Measurements from ENCODE around the gene MCHR1. TPM values are rescaled to one million over a fixed set of nuclear protein-coding genes. Genes with fewer than 3 reads are reported as not detected.

MCHR1 gene
- polyA plus RNA-seq, 1 experiment: 2.3 TPM

DNA sequence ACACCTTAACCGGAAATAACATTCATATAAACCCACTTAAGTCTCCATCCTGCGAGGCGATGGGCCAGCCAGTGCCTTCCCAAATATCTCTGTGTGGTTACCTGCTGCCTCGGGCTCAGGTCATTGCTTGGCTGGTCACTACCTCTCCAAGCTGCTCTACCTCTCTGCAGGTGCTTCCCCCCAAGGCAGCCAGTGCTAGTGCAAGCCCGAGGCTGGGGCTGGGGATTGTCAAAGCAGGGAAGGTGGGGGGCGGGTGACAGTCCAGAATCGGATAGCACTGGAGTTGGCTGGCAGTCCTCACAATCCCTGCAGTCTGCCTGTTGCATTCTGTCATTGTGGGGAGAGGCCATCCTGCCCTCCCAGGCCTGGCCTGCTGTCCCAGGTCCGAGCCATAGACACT, 11.1 kb downstream of the MCHR1 start:
- no peak overlapping the region for H3K27ac ChIP-seq (ENCODE audit: low read depth, low read length)
- CTCF ChIA-PET: no interaction called here
- no peaks in the 10 kb centered on the region for H3K9me3 ChIP-seq (ENCODE audit: control insufficient read depth, insufficient read depth, low read length)
- TF ChIP-seq, protein P1, sequence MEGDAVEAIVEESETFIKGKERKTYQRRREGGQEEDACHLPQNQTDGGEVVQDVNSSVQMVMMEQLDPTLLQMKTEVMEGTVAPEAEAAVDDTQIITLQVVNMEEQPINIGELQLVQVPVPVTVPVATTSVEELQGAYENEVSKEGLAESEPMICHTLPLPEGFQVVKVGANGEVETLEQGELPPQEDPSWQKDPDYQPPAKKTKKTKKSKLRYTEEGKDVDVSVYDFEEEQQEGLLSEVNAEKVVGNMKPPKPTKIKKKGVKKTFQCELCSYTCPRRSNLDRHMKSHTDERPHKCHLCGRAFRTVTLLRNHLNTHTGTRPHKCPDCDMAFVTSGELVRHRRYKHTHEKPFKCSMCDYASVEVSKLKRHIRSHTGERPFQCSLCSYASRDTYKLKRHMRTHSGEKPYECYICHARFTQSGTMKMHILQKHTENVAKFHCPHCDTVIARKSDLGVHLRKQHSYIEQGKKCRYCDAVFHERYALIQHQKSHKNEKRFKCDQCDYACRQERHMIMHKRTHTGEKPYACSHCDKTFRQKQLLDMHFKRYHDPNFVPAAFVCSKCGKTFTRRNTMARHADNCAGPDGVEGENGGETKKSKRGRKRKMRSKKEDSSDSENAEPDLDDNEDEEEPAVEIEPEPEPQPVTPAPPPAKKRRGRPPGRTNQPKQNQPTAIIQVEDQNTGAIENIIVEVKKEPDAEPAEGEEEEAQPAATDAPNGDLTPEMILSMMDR (IDR thresholded peaks at IDR 0.05; ENCODE audit: low read depth, low read length): no peak
- no peak overlapping the region for H3K4me3 ChIP-seq (ENCODE audit: low read depth, low read length)
- DNase-seq (ENCODE audit: low read depth, low spot score): no peak
- POLR2A ChIA-PET: no interaction called here
- peaks cover 5% of the 10 kb centered on the region for H3K27me3 ChIP-seq (ENCODE audit: control insufficient read depth, insufficient read depth, low read length)

DNA sequence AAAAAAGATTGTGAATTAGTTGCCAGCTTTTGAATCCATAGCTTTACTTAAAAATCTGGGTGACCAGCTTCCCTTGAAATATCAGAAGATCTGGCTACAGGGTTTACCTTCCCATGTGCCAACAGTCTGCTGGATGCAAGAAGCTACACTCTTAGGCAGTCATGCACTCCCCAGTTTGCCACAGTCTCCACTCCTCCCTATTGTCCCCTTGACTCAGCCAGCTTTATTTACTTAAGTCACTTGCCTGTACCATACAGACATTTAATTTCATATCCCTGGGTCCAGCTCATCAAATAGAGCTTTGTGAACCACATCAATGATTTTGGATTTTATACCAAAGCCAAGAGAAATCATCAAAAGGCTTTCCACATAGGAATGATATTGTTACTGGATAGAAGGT, 12.2 kb downstream of the MCHR1 start:
- no peak for DNase-seq (ENCODE audit: low read depth, low spot score)
- POLR2A ChIA-PET: interaction anchor here (0.6 kb wide), 1 partner anchor 125 kb away, joined by 5 read pairs; no protein-coding TSS in a partner anchor
- Histone ChIP-seq H3K9me3 (ENCODE audit: control insufficient read depth, insufficient read depth, low read length) (no peaks in the 10 kb centered on the region), H3K27me3 (ENCODE audit: control insufficient read depth, insufficient read depth, low read length) (peaks cover 5% of the 10 kb centered on the region), H3K27ac (ENCODE audit: low read depth, low read length) (no peak overlapping the region), H3K4me3 (ENCODE audit: low read depth, low read length) (no peak overlapping the region)
- CTCF ChIA-PET: interaction anchor here (1.4 kb wide), 1 partner anchor 8 kb away, joined by 6 read pairs; no protein-coding TSS in a partner anchor
- TF ChIP-seq, protein P1 (IDR thresholded peaks at IDR 0.05; ENCODE audit: low read depth, low read length): no peak

DNA sequence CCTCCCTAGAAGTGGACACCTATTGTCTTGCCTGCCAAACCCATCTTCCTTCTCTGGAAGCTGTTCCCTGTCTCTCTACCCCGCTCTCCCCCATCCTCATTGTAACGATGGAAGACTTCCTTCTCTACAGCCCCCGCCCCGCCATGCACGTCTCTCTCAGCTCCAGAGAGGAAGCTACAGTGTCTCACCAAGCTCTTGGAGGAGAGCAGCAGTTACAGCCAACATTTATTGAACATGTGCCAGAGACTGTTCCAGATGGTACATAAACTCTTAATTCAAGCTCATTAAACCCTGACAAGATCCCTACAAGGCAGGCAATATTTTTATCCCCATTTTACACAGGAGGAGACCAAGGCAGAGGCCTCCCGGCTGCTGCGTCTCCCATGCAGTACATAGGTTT, 15.1 kb downstream of the MCHR1 start:
- Histone ChIP-seq H3K9me3 (ENCODE audit: control insufficient read depth, insufficient read depth, low read length) (no peaks in the 10 kb centered on the region), H3K27ac (ENCODE audit: low read depth, low read length) (no peak overlapping the region), H3K27me3 (ENCODE audit: control insufficient read depth, insufficient read depth, low read length) (peaks cover 9% of the 10 kb centered on the region), H3K4me3 (ENCODE audit: low read depth, low read length) (no peak overlapping the region)
- DNase-seq (ENCODE audit: low read depth, low spot score): no peak
- TF ChIP-seq, protein P1 (IDR thresholded peaks at IDR 0.05; ENCODE audit: low read depth, low read length): no peak
- ChIA-PET CTCF (interaction anchor here (0.6 to 1.6 kb wide), 3 partner anchors 12 to 124 kb away, joined by 3 to 13 read pairs (median 4); partner anchors contain the start of gene SLC25A17), POLR2A (interaction anchor here (1.1 kb wide), 1 partner anchor 16 kb away, joined by 3 read pairs; no protein-coding TSS in a partner anchor)

DNA sequence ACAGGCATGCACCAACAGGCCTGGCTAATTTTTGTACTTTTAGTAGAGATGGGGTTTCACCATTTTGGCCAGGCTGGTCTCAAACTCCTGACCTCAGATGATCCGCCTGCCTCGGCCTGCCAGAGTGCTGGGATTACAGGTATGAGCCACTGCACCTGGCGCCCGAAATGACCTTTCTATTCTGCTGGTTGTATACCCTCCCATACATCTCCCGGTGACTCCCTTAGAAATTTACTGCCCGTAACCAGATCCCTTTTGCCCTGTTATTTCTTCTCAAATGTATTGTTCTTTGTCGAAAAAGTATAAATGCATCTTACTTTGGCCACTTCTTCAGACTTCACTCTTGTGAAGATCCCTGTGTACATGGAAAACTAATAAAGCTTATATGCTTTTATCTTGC, 22.0 kb downstream of the MCHR1 start:
- Histone ChIP-seq H3K9me3 (ENCODE audit: control insufficient read depth, insufficient read depth, low read length) (no peaks in the 10 kb centered on the region), H3K27ac (ENCODE audit: low read depth, low read length) (no peak overlapping the region), H3K27me3 (ENCODE audit: control insufficient read depth, insufficient read depth, low read length) (peaks cover 4% of the 10 kb centered on the region), H3K4me3 (ENCODE audit: low read depth, low read length) (no peak overlapping the region)
- TF ChIP-seq, protein P1 (IDR thresholded peaks at IDR 0.05; ENCODE audit: low read depth, low read length): no peak
- no peak for DNase-seq (ENCODE audit: low read depth, low spot score)
- ChIA-PET POLR2A (no interaction called here), CTCF (no interaction called here)

DNA sequence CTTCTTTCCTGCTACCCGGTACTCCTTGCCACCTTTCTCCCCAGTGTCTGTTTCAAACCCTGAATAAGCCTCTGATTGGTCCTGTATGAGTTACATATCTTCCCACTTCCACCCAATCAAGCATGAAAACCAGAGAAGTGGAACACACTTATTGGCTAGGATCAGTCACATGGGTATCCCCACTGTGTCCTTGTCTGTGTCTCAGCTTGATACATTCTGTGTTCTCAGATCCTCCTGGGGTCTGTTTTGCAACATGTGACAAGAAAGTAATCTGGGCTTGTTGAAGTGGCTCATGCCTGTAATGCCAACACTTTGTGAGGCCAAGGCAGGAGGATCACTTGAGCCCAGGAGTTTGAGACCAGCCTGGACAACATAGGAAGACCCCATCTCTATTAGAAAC, 23.9 kb downstream of the MCHR1 start:
- H3K27me3 ChIP-seq (ENCODE audit: control insufficient read depth, insufficient read depth, low read length): no peaks in the 10 kb centered on the region
- H3K27ac ChIP-seq (ENCODE audit: low read depth, low read length): no peak overlapping the region
- CTCF ChIA-PET: no interaction called here
- H3K4me3 ChIP-seq (ENCODE audit: low read depth, low read length): no peak overlapping the region
- POLR2A ChIA-PET: no interaction called here
- TF ChIP-seq, protein P1 (IDR thresholded peaks at IDR 0.05; ENCODE audit: low read depth, low read length): no peak
- no peak for DNase-seq (ENCODE audit: low read depth, low spot score)
- H3K9me3 ChIP-seq (ENCODE audit: control insufficient read depth, insufficient read depth, low read length): peaks cover 6% of the 10 kb centered on the region; the same call in 1 of the 2 replicates

Data from AG04450 (cell line).